Activated CD8-positive, alpha-beta memory T cell treated with anti-CD3 and anti-CD28 coated beads for 48 hours (primary cell): ENCODE data around the gene DNHD1.

Experiments used
- DNase-seq, 3 experiments: peaks; one replicate each; pipeline ENCODE4 v3.0.0-alpha.2; 2020; ENCODE audit warnings: low read depth in 2 of 3, low spot score in 2 of 3

Gene DNHD1, protein sequence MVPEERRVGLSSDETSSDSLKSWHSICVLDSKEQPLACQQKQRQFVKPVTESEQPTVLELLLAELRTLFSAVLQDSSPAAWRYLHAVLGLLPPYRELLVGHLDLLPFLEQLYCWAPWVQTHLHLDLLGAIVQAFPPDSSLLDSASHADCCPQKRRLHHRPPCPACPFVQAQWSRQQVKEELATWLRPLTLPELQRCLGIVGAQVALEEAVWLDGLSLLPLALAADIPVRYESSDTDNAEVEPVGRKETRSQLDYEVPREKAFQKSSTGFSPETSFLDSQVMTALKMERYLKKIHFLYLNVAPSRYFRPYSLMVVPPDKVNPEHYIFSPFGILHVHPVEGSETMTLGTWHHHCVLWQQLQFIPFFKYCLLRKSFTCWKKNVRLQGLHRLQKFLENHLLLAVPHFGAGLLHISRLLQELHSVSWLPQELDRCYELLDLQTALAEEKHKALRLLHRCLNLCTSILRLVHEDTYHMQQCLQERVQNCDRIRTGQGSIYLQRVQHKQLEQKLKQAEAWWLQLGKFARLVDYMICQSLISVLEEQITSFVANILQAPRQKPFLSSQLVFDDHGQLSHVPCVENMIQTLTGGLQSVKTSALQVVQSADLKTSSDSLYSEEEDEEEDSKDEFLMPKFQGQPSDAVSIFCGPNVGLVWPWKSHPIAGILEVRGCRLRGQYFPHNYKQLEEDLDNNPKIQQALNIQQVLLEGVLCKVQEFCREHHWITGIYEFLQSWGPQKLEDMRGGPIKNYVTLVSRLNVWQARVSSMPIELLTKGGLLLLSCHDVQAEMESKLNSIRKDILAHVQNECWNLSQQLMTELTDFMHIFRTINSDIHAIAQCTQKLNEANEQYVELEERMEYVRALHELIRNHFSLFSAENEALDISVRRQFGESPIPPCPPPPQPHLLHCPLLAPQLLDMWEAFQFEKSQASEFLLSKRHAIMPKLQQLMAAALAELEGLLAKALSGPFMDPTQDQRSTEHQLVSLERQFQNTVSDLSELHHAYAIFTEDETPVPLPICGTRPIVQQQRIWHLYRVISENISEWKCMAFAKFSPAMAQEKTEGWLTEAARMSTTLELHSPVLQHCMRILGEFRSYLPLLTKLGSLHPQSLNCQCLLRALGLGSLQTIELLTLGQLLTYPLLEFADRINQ (N-terminal part only)

DNA sequence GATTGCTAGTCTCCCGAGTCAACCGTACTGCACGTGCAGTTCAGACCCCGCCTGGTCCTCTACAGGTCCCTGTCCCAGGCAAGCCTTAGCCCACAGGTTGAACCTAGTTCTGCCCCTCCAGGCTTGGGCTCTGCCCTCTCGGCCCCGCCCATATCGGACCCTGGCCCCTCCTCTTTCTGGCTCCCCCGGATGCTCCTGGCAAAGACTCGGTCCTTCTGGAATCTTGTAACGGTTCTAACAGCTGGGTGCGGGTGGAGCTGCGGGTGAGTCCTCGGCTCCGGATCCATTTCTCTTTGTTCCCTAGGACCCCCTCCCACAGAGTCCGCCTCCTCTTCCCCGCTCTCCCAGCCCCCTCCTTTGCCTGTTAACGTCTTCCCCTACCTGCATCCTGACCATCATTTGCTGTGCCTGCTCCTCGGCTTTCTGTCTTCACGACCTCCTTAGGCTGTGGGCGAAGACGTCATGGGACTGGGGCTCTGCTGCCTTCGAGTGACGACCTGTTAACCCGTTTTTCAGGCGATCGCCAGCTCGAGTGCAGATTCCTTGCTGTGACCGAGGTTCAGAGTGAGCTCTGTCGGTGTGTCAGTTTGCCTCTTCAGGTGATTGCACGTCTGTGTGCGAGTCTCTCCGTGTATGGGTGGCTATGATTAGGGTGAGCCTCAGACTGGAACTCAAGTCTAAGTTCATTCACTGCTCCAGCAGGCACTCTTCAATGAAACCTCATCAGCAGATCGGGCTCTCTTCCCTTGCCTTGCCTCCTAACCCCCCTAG, at the start of gene DNHD1:
Gene DNHD1 (plus strand): TSS at position 212 of the 771 bp plus-strand sequence. CDS start 936 bp downstream, outside the sequence.
- no peak for DNase-seq

DNA sequence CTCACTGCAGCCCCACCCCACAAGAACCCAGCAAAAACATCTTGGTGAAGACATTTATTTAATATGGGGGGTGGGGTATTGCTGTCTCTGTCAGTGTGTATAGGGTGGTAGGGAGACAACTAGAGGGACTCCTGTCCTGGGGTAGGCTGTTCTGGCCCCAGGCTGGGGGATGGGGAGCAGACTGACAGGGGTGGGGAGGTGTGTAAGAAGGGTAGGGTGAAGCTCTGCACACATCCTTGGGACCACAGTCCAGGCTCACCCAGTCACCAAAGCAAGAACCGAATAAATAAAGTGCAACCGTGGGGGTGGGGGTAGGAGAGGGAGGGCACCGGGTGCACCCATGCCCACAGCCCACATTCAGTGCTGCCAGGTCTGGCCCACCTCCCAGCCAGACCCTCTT, 48.5 kb upstream of the DNHD1 start:
- DNase-seq = no peak

DNA sequence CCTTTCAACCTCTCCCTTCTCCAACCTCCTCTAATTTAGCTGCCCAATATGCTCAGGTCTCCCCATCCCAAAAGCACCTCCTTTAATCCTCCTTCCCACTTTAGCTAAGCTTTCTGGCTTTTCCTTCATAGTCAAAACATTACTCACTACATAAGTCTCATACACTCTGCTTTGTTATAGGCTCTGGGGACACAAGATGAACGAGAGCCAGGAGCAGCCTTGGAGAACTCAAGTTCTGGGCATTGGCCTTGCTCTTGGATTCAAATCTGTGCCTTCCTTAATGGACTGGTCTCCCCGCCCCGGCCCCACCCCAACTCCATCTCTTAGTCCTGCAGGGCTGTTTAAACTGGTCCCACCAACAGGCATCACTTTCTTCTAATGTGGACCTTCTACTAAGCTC, 44.9 kb upstream of the DNHD1 start:
- no peak for DNase-seq

- DNase-seq = no peak
These were observed 43.9 kb upstream of the DNHD1 start for GRCh38 chr11:6453152-6453551.

DNA sequence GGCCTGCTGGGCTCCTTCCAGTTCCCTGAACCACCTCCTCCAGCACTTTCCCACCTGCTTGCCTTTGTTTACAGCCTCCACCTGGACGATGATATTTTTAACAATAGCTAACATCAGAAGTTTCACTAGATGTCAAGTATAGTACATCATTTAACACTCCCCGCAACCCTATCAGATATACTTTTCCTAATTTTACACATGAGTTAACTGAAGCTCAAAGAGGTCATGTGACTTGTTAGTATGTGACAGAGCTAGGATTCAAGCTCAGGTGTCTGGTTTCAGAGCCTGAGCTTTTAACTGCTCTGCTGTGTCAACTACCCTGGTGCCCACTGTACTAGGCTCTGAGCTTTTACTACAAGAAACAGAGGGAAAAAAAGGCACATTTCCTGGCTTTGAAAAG, 42.0 kb upstream of the DNHD1 start:
- no peak for DNase-seq

DNA sequence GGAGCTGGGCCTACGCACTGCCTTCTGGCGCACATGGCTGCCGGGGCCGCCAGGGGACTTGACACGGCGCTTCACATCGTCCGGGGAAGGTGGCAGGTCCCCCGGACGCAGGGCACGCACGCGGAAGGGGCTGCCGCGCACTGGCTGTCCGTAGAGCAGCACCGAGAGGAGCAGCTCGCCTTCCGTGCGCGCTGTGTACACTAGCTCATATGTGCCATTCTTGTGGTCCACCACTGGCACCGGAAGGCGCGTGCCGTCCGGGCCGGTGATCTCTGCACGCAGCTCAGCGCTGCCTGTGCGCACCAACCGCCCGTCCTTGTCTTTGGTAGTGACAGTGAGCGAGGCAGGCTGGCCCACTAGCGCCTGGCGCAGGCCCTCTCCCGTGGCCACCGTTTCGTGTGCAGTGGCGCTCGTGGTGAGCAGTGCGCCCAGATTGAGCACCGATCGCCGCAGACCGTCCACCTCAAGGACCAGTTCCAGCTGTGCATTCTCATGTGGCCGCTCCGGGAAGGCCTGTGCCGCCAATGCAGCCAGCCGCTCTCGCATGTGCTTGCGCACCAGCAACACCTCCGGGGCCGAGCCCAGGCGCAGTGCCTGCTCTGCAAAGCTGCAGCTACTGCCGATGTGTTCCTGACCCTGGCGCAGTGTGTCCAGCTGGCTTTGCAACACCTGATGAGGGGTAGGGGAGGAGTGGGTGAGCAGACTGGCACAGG, 40.6 kb upstream of the DNHD1 start:
- DNase-seq = no peak

DNA sequence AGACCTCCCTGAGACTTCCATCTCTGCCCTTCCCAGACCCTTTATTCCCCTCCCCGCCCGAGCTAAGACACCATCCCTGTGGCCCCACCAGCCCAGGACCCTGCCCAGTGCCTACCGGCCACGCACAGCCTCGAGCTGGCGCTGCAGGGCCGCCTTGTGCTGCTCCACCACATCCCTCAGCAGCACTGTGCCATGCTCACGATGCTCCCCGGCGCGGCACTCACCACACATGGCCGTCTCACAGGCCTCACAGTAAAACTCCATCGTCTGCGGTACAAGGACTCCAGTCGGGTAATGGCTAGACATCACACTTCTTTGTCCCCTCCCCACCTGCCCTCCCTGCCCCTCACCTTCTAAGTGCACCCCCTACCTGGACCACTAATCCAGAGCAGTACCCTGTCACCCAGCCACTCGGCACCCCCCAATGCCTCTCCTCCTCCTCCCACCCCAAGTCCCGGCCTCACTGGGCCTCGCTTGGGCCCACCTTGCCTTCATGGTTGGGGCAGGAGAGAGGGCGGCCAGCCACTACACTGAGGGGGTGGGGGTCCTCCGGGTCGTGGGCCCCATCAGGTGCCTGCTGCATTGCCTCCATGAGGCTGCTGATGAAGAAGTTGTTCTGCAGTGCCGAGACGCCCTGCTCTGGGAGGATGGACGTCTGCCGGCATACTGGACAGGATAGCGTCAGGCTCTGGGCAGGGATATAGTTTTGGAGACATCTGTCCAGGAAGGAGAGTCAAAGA, 39.3 kb upstream of the DNHD1 start:
- DNase-seq = no peak

GRCh38 chr11:6458352-6459098, 38.6 kb upstream of the DNHD1 start:
- no peak for DNase-seq

DNA sequence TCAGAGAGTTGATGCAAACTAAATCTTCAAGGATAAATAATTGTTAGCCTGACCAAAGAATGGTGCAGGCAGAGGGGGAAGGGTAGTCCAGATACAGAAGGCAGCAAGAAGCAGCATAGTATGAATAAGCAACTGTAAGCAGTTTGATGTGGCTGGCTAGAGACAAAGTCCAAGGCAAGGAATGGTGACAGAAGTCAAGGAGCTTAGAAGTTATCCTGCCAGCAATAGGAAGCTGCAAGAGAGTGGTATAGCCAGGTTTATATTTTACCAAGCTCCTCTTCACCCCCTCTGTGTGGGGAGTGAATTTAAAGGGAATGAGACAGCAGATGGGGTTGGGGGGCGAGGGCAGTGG, 38.0 kb upstream of the DNHD1 start:
- no peak for DNase-seq

DNA sequence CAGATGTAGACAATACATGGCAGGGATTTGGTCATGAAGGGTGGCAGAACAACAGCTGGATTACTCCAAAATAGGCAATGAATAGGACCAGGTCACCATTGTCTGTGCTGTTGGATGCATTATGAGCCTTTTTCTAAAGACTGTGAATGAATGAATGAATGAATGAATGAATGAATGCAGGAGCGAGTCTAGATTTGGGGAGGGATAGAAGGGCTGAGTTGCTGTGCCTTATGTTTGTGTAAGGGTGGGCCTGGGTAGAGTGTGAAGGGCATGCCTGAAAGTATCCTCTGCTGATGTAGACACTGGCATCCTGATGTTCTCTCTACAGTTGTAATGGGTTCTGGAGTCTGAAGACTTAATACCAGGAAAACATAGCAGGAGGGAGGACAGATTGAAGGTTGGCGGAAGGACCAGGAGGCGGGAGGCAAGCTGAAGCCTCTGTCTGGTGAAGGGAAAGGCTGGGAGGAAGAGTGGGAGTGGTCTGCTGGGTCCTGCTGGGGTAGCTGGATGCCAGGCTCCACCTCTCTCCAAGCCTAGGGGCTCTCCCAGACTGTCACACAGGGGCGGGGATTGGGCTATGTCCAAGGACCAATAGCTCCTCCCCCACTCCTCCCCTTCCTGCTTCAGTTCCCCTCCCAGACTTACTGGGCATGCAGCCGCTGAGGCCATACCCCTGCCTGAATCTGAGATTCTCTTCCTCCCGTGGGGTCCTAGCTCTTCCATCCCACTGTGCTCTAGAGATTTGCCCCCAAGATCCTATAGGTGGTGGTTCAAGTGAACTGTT, 28.2 kb upstream of the DNHD1 start:
- no peak for DNase-seq

GRCh38 chr11:6469599-6469998, 27.5 kb upstream of the DNHD1 start:
- DNase-seq = no peak

DNA sequence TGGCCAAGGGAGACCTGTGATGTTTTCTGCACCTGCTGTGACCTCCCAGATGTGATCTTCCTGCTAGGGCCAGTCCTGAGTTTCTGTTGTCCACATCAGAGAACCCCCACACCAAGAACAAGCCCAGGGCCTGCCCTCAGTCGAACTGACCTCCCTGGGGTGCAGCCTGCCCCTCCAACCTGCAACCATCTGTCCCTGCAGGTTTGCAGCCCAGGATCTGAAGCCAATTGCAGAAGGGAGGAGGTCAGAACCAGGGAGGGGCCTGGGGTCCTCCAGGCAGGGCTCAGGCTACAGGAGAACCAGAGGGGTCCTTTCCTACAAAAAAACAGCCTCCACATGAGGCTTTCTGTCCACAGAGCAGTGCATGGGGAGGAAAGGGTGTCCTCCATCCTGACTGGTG, 24.1 kb upstream of the DNHD1 start:
- no peak for DNase-seq

DNA sequence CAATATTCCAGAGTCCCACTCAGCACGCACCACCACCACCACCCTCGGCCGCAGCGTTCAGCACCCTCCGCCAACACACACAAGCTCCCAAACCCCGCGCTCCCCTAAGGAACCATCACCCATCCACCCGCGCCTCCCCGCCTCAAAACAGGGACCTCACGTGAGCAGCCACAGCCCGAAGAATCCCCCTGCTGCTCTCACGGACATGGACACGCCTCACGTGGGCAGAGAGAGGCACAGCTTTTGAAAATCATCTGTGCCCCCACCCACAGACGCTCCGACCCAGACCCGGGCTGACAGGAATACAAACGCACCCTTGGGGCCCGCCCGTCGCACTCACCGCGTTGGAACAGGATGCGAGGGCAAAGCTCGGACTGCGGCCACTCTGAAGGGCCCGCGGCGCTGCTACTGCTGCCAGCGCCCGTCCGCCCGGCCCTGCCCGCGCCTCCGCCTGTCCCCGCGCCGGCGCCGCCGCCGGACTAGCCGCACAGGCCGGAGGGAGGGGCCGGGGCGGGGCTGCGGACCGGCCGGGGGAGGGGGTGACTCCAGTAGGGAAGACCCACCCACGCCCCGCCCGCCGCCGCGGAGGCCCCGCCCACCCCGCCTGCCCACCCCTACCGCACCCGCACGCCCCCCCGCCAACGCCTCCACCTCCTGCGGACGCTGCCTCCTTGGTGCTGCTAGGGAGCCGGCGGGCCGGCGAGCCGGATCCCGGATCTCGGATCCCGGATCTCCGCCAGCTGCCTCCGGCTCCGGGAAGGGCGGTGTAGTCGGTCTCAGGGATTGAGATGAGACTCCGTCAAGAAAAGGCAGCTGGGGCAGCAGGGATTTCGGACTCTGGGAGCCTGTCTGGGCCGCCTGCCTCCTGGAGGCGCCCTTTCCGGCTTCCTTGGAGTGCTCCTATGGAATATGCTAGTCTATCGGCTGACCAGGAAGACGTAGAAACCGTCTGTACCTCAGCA, 23.3 kb upstream of the DNHD1 start, which contains the start of gene TRIM3:
Gene TRIM3 (minus strand): TSS at position 491 of the 962 bp plus-strand sequence. CDS start 8,246 bp downstream, outside the sequence.
- DNase-seq = peak in 2 of 3 experiments; percentile 32 to 54

- no peak for DNase-seq
These were observed 22.7 kb upstream of the DNHD1 start for GRCh38 chr11:6474413-6474792.

DNA sequence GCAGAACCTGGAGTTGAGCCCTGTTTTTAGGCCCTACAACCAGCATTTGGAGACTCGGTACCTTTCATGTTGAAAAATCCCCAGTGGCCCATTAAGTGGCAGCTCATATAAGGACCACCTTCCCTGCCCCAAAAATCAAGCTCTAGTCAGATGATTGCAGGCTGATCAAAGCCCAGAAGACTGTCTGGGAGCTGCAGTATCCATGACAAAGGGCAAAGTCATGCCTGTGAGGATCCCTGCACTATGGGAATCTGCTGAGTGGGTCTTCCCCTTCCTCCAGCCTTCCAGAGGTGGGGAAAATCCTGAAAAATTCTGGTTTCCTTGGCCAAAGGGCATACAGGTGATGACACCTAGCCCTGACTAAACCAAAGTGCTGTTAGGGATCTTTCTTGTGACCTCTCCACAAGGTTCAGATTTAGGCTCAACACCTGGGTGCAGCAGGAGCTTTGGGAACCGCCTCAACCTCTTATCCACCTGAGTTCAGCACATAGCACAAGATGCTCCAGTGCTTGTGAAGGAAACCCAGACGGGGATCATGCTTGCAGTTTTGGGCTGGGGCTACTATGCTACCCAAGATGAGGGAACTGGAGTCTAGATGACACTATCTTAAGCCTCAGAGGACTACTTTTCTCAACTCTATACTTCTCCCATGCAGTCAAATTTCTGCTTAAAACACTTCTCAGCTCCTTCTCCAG, 22.1 kb upstream of the DNHD1 start:
- no peak for DNase-seq

DNA sequence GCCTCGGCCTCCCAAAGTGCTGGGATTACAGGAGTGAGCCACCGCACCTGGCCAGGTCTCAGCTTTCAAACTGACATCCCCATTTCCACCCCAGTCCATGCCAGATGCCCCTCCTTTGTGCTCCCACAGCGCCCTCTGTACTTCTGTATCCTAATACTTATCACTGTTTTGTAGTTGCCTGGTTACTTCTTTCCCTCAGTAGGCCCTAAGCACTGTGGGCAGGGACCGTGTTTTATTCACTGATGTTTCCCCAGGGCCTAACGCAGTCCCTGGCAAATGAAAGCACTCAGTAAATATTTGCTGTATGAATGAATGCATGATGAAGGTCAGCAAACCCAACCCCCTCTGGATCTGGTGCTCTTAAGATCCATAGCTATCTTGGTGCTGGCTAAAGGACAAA, 21.1 kb upstream of the DNHD1 start:
- DNase-seq = no peak
